K562 (cell line): ENCODE measurements around the gene OPA3. TPM values are rescaled to one million over a fixed set of nuclear protein-coding genes. Genes with fewer than 3 reads are reported as not detected.
A peak's percentile ranks its signal among the peaks of the same experiment; 100 is the strongest.

Experiments used
- ESRRA ChIP-seq: fragments of 450-650 bp; IDR thresholded peaks from 2 replicates; pipeline ENCODE4 v1.6.1; 2014; ENCODE audit warnings: low read depth, mild to moderate bottlenecking, moderate library complexity, borderline replicate concordance
- MGA ChIP-seq: fragments of 450-650 bp; IDR thresholded peaks from 2 replicates; pipeline ENCODE4 v1.6.1; 2016; ENCODE audit warnings: mild to moderate bottlenecking, moderate library complexity
- NEUROD1 ChIP-seq: fragments of 150-350 bp; IDR thresholded peaks from 2 replicates; pipeline ENCODE4 v1.6.1; 2014; ENCODE audit warnings: borderline replicate concordance, low read length, low read depth; ENCODE audit not compliant: partially characterized antibody
- RBM17 ChIP-seq: fragments of 200-400 bp; formaldehyde crosslinking; IDR thresholded peaks from 2 replicates; pipeline ENCODE4 v1.6.1; 2017; ENCODE audit warnings: low read depth, mild to moderate bottlenecking, low read length, borderline replicate concordance
- SMAD1 ChIP-seq: fragments of 150-350 bp; IDR thresholded peaks from 2 replicates; pipeline ENCODE4 v1.6.1; 2014; ENCODE audit warnings: low read length, low read depth; ENCODE audit not compliant: partially characterized antibody
- SMC3 ChIP-seq: conservative IDR thresholded peaks from 2 replicates; pipeline ENCODE4 v1.6.1; 2011; ENCODE audit warnings: low read depth, low read length, improper control_type of control experiment; ENCODE audit not compliant: insufficient read depth
- ZC3H8 ChIP-seq: fragments of 450-650 bp; IDR thresholded peaks from 2 replicates; pipeline ENCODE4 v1.6.1; 2017
- ZFP1 ChIP-seq: fragments of 450-650 bp; formaldehyde crosslinking; IDR thresholded peaks from 2 replicates; pipeline ENCODE4 v1.4.0; 2020; ENCODE audit warnings: mild to moderate bottlenecking, mixed read lengths
- ZFX ChIP-seq: sonication (generic); formaldehyde crosslinking; IDR thresholded peaks from 2 replicates; pipeline ENCODE4 v1.8.0; 2022; ENCODE audit warnings: mild to moderate bottlenecking, missing genetic modification reagents, moderate library complexity
- ZNF239 ChIP-seq: fragments of 250-450 bp; sonication (Bioruptor Pico); IDR thresholded peaks from 2 replicates; pipeline ENCODE4 v1.4.0; 2020; ENCODE audit warnings: mild to moderate bottlenecking
- ZNF316 ChIP-seq: fragments of 450-650 bp; IDR thresholded peaks from 2 replicates; pipeline ENCODE4 v1.6.1; 2016
- polyA plus RNA-seq, 8 experiments: library from polyadenylated mRNA; depleted of rRNA in 4 of 8; stranded (reverse) in 5 of 8; unstranded in 3 of 8; fragments of >200 nt; fragmentation: Nextera tagmentation in 2 of 8; fragmentation: Illumina TruSeq in 1 of 8; extraction: Ambion mirVana in 2 of 8; extraction: Trizol in 1 of 8; gene quantifications; 2 replicates each; pipeline versions ENCODE4 v1.2.1 to v1.2.3, GENCODE V29; 2011 to 2014; ENCODE audit warnings: inconsistent platforms in 1 of 8, missing spikeins in 1 of 8
- total RNA-seq, 7 experiments: library from RNA; depleted of rRNA in 6 of 7; stranded (reverse); fragments of >200 nt in 6 of 7; fragmentation: Illumina TruSeq in 2 of 7; extraction: Trizol in 2 of 7; gene quantifications; 2 replicates each; pipeline versions ENCODE4 v1.2.1 to v1.2.3, GENCODE V29; 2011 to 2021; ENCODE audit warnings: low replicate concordance in 1 of 7
- TF ChIP-seq, protein P1 (sequence below): sonication (generic); formaldehyde crosslinking; IDR thresholded peaks from 2 replicates; pipeline ENCODE4 v1.8.0; 2023; ENCODE audit warnings: mild to moderate bottlenecking, missing genetic modification reagents

Gene OPA3
- total and polyA plus RNA-seq, 9 of the 15 experiments (the other 6 are each of a cell fraction or from before 2014, with no cell fraction given): 1.4 to 18.8 (median 9.0) TPM

GRCh38 chr19:45584332-45585157 lies at the start of gene OPA3 (continued):
- TF ChIP-seq MGA (peak; percentile 80), SMC3 (no peak), RBM17 (no peak), ZFP1 (CRISPR knock-in tag) (no peak), ESRRA (peak; percentile 79), NEUROD1 (peak; percentile 97), SMAD1 (peak; percentile 36), ZNF239 (CRISPR knock-in tag) (no peak), ZFX (CRISPR knock-in tag) (no peak), ZNF316 (peak; percentile 97), ZC3H8 (no peak)
- TF ChIP-seq, protein P1, sequence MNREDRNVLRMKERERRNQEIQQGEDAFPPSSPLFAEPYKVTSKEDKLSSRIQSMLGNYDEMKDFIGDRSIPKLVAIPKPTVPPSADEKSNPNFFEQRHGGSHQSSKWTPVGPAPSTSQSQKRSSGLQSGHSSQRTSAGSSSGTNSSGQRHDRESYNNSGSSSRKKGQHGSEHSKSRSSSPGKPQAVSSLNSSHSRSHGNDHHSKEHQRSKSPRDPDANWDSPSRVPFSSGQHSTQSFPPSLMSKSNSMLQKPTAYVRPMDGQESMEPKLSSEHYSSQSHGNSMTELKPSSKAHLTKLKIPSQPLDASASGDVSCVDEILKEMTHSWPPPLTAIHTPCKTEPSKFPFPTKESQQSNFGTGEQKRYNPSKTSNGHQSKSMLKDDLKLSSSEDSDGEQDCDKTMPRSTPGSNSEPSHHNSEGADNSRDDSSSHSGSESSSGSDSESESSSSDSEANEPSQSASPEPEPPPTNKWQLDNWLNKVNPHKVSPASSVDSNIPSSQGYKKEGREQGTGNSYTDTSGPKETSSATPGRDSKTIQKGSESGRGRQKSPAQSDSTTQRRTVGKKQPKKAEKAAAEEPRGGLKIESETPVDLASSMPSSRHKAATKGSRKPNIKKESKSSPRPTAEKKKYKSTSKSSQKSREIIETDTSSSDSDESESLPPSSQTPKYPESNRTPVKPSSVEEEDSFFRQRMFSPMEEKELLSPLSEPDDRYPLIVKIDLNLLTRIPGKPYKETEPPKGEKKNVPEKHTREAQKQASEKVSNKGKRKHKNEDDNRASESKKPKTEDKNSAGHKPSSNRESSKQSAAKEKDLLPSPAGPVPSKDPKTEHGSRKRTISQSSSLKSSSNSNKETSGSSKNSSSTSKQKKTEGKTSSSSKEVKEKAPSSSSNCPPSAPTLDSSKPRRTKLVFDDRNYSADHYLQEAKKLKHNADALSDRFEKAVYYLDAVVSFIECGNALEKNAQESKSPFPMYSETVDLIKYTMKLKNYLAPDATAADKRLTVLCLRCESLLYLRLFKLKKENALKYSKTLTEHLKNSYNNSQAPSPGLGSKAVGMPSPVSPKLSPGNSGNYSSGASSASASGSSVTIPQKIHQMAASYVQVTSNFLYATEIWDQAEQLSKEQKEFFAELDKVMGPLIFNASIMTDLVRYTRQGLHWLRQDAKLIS (CRISPR knock-in tag): 0 out of 2 replicates have a peak, but pooled peaks have one; percentile 59
